ES-I3 (cell line): Measurements from ENCODE around the gene NPIPA5.
"Not testable (repeated sequence)": the region's sequence is repeated elsewhere in the genome, so short reads cannot be mapped to it uniquely, and the experiment has no call there.

Source experiments
- H3K36me3 ChIP-seq: 2 replicates; pipeline ENCODE4 v1.6.1; 2013; ENCODE audit warnings: mild to moderate bottlenecking, low read length, control low read depth, moderate library complexity; ENCODE audit not compliant: insufficient read depth
- H3K4me1 ChIP-seq: 2 replicates; pipeline ENCODE4 v1.6.1; 2013; ENCODE audit warnings: mild to moderate bottlenecking, control low read depth, low read length; ENCODE audit not compliant: insufficient read depth
- H3K9ac ChIP-seq: 2 replicates; pipeline ENCODE4 v1.6.1; 2013; ENCODE audit warnings: low read depth, mild to moderate bottlenecking, low read length, moderate library complexity
- H3K9me3 ChIP-seq: 2 replicates; pipeline ENCODE4 v1.6.1; 2013; ENCODE audit warnings: mild to moderate bottlenecking, low read length, moderate library complexity; ENCODE audit not compliant: control insufficient read depth, insufficient read depth

Gene NPIPA5

DNA sequence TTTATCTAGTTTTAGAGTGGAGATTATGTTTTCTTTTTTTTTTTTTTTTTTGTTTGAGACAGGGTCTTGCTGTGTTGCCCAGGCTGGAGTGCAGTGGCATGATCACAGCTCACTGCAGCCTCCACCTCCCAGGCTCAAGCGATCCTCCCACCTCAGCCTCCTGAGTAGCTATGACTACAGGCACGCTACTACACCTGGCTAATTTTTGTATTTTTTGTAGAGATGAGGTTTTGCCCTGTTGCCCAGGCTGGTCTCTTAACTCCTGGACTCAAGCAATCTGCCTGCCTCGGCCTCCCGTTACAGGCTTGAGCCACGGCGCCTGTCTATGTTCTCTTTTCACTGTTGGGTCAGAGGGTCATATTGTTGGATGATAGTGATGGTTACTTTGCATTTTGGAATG, 22.2 kb upstream of the NPIPA5 start:
- not testable (repeated sequence) for H3K9ac ChIP-seq, H3K36me3 ChIP-seq, H3K9me3 ChIP-seq
- peaks cover 16% of the 10 kb centered on the region for H3K4me1 ChIP-seq

DNA sequence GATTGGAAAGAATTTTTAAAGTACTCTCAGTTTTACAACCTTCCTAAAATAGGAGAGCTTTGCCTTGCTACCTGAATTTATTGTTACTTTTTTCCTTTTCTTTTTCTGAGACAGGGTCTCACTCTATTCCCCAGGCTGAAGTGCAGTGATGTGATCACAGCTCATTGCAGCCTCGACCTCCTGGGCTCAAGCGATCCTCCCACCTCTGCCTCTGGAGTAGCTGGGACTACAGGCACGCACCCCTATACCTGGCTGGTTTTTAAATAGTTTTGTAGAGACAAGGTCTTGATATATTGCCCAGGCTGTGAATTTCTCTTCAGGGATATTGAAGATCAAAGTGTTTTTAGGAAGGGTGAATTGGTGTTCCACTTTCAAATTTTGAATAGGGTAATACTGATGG, 21.2 kb upstream of the NPIPA5 start:
- Histone ChIP-seq H3K36me3 (no peaks in the 10 kb centered on the region), H3K4me1 (peaks cover 9% of the 10 kb centered on the region), H3K9me3 (no peaks in the 10 kb centered on the region), H3K9ac (no peak overlapping the region)

DNA sequence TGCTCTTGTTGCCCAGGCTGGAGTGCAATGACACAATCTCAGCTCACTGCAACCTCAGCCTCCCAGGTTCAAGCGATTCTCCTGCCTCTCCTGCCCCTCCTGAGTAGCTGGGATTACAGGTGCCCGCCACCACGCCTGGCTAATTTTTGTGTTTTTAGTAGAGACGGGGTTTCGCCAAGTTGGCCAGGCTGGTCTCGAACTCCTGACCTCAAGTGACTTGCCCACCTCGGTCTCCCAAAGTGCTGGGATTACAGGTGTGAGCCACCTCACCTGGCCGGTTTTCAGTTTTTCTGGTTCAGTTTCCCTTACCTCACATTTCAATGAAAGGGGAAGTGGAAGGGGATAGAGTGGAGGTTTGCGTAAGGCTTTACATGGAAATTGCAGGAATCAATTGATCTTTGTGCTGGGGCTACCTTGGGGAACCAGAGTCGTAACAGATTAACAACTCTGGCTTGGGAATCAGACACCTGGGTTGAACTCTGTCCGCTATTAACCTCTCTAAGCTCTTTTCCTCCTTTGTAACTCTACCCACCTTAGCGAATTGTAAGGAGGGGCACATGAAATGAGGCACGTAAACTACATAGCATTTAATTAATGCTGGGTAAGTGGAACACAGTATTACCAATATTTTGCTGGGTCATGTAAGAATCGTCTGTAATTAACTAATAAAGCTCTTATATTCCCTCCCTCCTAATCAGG, 20.7 kb upstream of the NPIPA5 start:
- H3K4me1 ChIP-seq, result peaks cover 9% of the 10 kb centered on the region

DNA sequence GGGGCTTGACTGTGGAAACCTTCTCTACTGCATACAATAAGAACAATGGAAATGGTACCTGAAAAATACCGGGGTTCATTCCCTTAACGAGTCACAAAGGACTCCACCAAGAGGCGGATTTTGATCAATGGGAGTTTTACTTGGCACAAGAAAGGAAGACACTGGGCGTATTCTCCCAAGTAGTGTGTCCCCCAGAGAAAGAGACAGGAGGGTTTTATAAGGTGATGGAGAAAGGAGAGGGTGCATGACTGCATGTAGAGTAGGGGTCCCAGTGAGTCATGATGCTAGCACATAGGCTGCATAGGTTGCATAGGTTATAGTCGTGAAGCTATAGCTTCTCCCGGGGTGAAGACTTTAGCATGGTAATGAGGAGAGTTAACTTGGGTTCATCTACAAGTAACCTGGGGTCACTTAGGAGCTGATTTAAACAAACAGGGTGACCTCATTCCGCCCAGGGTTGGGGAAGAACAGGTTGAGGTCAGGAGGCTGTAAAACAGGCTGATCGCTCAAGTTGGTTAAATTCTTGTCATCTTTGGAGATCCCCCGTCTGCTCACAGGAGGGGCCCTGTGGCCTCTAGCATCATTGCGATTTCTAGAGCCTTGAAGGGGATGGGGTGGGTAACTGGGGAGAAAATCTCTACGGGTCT, 19.0 kb upstream of the NPIPA5 start:
- H3K9ac ChIP-seq, result no peak overlapping the region
- H3K9me3 ChIP-seq, result no peaks in the 10 kb centered on the region
- peaks cover 3% of the 10 kb centered on the region; the same call in 1 of the 2 replicates for H3K4me1 ChIP-seq
- no peaks in the 10 kb centered on the region for H3K36me3 ChIP-seq

More for the DNA sequence above, 20.7 kb upstream of the NPIPA5 start:
- Histone ChIP-seq H3K9me3 (no peaks in the 10 kb centered on the region), H3K9ac (no peak overlapping the region), H3K36me3 (no peaks in the 10 kb centered on the region)

DNA sequence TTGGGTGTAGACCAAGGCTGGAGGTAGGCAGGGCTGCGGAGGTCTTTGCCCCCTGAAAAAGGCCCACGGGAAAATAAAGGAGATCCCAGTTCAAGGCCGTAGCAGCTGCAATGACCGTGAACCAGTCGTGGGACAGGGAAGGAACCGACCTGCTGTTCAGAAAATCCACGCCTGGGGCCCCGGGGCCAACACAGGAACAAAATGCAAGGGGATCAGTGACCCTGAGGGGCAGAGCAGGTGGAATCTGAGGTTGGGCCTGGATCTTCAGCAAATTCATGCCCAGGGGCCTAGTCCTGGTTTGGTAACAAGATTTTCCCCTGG, 18.4 kb upstream of the NPIPA5 start:
- H3K4me1 ChIP-seq, H3K9ac ChIP-seq: not testable (repeated sequence)

DNA sequence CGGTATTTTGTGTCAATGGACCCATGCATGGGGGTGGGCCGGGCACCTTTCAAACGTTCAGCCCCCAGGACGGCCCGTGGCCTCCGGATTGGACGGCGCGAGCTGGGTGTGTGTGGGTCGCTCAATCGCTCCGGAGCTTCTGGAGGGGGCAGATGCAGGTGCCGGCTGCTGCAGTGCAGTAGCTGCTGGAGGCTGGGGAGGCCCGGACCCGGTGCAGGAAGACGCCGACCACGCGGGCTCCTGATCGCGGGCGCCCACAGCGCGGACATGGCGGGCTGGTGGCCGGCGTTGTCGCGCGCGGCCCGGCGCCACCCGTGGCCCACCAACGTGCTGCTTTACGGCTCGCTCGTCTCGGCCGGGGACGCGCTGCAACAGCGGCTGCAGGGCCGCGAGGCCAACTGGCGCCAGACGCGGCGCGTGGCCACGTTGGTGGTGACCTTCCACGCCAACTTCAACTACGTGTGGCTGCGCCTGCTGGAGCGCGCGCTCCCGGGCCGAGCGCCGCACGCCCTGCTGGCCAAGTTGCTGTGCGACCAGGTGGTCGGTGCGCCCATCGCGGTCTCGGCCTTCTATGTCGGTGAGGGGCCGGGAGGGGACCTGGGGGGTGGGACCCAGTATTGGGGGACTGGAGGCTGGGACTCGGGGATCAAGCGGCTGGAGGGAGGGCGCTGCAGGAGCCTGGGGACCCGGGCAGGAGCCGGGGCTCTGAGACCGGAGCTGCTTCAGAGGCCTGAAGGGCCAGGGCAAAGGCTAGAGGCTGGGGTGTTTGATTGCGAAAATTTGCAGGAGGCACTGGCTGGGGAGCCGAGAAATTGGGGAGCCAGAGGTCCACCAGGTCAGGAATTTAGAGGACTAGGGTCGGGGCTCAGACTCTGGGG, 17.8 kb upstream of the NPIPA5 start, which contains the start of gene MPV17L:
MPV17L (plus strand) TSS at position 124 of the 878 bp plus-strand sequence; CDS start at position 268, 144 bp downstream.
- not testable (repeated sequence) for H3K9ac ChIP-seq, H3K4me1 ChIP-seq, H3K9me3 ChIP-seq, H3K36me3 ChIP-seq

More for the DNA sequence above, 18.4 kb upstream of the NPIPA5 start:
- H3K36me3 ChIP-seq, H3K9me3 ChIP-seq: not testable (repeated sequence)

DNA sequence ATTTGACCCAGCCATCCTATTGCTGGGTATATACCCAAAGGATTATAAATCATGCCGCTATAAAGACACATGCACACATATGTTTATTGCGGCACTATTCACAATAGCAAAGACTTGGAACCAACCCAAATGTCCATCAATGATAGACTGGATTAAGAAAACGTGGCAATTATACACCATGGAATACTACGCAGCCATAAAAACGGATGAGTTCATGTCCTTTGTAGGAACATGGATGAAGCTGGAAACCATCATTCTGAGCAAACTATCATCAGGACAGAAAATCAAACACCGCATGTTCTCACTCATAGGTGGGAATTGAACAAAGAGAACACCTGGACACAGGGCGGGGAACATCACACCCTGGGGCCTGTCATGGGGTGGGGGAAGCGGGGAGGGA, 14.9 kb upstream of the NPIPA5 start:
- not testable (repeated sequence) for H3K9me3 ChIP-seq, H3K4me1 ChIP-seq, H3K36me3 ChIP-seq, H3K9ac ChIP-seq

DNA sequence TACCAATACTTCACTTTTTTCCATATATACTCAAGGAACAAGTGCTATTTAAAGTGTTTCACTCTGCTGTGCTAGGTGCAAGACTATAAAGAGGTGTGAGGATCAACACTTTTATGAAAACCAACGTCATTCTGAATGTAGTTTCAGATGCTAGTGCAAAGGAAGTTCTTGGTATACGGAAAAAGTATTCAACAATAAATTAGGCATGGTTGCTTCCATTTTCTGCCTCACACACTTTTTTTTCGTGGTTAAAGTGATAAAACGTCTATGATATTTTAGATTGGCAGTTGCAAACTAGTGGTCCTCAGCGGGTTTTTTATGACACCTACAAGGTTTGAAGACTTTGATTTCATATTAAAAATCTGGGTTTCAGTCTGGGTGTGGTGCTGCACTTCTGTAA, 11.8 kb upstream of the NPIPA5 start:
- not testable (repeated sequence) for H3K9me3 ChIP-seq, H3K4me1 ChIP-seq

DNA sequence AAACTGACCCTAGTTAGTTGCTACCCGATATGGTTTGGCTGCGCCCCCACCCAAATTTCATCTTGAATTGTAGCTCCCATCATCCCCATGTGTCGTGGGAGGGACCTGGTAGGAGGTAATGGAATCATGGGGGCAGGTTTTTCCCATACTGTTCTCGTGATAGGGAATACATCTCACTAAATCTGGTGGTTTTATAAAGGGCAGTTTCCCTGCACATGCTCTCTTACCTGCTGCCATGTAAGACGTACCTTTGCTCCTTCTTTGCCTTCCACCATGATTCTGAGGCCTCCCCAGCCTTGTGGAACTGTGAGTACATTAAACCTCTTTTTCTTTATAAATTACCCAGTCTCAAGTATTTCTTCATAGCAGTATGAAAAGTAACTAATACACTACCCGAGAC, 10.0 kb upstream of the NPIPA5 start:
- not testable (repeated sequence) for H3K36me3 ChIP-seq, H3K9me3 ChIP-seq, H3K9ac ChIP-seq, H3K4me1 ChIP-seq

More for the DNA sequence above, 11.8 kb upstream of the NPIPA5 start:
- not testable (repeated sequence) for H3K36me3 ChIP-seq, H3K9ac ChIP-seq

DNA sequence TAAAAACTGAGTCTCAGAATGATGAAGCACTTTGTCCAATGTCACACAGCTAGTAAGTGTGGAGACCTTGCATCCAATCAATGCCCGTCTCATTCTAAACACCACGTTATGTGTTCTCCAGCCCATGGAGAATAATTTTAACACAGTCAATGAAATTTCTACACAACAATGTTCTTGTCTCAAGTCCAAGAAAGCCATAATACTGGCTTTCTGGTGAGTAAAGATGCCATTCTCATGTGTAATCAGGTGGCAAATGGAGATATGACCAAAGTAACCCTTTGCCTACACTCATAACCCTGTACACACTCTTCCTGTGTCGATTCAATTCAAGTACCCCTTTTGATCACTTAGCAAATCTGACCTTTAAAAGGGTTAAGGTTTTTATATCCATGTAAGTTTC, 4.7 kb upstream of the NPIPA5 start:
- not testable (repeated sequence) for H3K36me3 ChIP-seq, H3K9ac ChIP-seq, H3K9me3 ChIP-seq, H3K4me1 ChIP-seq

DNA sequence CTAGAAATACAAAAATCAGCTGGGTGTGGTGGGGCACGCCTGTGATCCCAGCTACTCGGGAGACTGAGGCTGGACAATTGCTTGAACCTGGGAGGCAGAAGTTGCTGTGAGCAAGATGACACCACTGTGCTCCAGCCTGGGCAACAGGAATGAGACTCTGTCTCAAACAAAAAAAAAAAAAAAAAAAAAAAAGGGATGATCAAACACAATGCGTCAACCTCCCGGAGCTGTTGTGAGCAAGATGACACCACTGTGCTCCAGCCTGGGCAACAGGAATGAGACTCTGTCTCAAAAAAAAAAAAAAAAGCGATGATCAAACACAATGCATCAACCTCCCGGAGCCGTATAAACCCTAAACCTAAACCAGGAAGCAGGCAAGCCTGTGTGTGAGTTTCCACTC, 20.6 kb downstream of the NPIPA5 start:
- H3K4me1 ChIP-seq, H3K9ac ChIP-seq, H3K9me3 ChIP-seq, H3K36me3 ChIP-seq: not testable (repeated sequence)

DNA sequence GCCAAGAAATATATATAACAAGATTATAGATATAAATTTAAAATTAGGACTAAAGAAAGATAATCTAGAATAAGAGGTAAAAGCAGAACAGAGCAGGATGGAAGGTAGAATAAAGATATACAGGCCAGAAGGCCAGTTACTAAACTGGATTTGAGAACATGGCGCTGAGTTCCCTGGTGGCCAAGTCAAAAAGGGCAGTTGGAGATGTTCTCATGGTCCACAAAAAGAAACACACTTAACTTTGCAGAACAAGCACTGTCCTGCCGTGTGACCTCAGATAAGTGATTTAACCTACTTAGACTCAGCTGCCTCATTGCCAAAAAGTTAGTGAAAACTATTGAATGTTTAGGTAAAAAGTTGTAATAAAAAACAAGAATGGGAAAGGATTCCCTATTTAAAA, 23.2 kb downstream of the NPIPA5 start:
- not testable (repeated sequence) for H3K4me1 ChIP-seq, H3K9ac ChIP-seq, H3K36me3 ChIP-seq, H3K9me3 ChIP-seq

DNA sequence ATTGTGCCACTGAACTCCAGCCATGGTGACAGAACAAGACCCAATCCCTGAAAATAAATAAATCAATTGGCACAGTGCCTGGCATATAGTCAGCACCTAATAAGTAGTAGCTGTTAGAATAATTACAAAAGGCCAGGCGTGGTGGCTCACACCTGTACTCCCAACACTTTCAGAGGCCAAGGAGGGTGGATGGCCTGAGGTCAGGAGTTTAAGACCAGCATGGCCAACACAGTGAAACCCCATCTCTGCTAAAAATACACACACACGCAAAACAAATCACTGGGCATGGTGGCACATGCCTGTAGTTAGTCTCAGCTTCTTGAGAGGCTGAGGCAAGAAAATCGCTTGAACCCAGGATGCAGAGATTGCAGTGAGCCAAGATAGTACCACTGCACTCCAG, 25.2 kb downstream of the NPIPA5 start:
- H3K9me3 ChIP-seq, H3K4me1 ChIP-seq, H3K36me3 ChIP-seq, H3K9ac ChIP-seq: not testable (repeated sequence)

DNA sequence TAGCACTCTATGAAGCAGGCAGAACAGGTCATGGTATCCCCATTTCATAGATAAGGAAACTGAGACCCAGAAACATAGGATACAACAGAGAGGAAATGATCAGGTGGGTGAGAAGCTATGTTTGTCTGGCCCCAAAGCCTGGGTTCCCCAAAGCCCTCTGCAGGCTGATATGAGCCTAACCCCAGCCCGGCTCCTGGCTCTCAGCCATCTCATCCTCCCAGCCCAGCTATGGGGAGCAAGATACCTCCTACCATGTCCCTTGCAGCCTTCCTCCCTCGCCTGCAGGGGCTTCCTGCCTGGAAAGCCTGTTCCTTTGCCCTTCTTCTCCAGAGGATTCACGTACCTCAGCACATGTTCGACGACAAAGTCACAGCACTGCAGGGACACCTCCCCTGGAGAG, 26.3 kb downstream of the NPIPA5 start:
- not testable (repeated sequence) for H3K36me3 ChIP-seq, H3K9ac ChIP-seq, H3K9me3 ChIP-seq, H3K4me1 ChIP-seq

DNA sequence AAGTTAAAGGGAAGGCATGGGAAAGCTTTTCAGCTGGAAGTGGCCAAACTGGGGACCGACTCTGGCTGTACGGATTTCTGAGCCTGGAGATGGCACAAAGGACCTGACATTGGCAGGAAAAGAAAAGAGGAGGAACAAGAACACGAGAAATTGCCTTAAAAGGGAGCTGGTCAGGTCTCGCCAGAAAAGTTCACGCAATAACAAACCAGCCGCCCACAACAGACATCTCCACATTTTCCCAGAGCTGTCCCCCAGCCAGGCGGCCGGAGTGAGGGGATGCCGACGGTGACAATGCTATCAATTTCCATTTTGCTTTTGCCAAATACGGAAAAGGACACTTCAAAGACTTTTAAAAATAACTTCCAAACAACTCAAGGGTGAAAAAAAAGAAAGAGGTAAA, 26.8 kb downstream of the NPIPA5 start:
- H3K9ac ChIP-seq, H3K9me3 ChIP-seq, H3K36me3 ChIP-seq, H3K4me1 ChIP-seq: not testable (repeated sequence)
